GM18519 (cell line): ENCODE results near the gene CDK8.
"Not testable (repeated sequence)": the region's sequence is repeated elsewhere in the genome, so short reads cannot be mapped to it uniquely, and the experiment has no call there.

Experiments used
- ATAC-seq: cut with Tn5 transposase; IDR thresholded peaks from one replicate; pipeline ENCODE4 v1.9.1; 2021; ENCODE audit warnings: mild to moderate bottlenecking, moderate library complexity; ENCODE audit not compliant: unreplicated experiment, low FRiP score

Gene CDK8

DNA sequence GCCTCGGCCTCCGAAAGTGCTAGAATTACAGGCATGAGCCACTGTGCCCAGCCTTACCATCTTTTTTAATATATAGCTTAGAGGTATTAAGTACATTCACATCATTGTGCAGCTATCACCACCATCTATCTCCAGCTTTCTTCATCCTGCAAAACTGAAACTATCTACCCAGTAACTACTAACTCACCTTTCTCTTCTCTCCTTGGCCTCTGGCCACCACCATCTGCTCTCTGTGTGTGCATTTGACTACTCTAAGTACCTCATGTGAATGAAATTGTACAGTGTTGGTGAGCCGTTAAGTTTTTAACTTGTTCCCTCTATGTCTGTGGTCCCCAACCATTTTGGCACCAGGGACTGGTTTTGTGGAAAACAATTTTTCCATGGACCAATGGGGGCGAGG lies 56.1 kb downstream of the CDK8 start:
- no peak for ATAC-seq

DNA sequence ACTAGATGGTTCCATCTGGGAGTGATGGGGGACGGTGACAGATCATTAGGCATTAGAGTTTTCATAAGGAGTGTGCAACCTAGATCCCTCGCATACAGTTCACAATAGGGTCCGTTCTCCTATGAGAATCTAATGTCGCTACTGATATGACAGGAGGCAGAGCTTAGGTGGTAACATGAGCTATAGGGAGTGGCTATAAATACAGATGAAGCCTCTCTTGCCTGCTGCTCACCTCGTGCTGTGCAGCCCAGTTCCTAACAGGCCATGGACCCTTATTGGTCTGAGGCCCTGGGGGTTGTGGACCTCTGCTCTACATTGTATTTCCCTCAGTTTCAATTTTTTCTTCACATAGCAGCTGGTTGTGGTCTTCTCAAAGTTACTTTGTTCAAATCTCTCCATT lies 56.5 kb downstream of the CDK8 start:
- ATAC-seq: no peak

DNA sequence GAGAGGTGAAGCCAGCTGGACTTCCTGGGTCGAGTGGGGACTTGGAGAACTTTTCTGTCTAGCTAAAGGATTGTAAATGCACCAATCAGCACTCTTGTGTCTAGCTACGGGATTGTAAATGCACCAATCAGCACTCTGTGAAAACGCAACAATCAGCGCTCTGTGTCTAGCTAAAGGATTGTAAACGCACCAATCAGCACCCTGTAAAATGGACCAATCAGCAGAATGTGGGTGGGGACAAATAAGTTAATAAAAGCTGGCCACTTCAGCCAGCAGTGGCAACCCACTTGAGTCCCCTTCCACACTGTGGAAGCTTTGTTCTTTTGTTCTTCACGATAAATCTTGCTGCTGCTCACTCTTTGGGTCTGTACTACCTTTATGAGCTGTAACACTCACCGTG lies 58.1 kb downstream of the CDK8 start:
- not testable (repeated sequence) for ATAC-seq

DNA sequence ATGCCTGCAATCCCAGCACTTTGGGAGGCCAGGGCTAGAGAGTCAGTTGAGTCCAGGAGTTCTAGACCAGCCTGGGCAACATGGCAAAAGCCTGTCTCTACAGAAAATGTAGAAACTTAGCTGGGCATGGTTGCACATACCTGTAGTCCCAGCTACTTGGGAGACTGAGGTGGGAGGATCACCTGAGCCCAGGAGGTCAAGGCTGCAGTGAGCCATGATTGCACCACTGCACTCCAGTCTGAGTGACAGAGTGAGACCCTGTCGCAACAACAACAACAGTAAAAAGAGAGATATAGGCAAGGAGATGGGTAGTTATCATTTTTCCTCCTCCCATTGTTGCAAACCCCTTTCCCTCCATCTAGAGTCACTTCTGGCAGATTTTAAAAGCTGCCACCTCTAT lies 62.2 kb downstream of the CDK8 start:
- not testable (repeated sequence) for ATAC-seq

DNA sequence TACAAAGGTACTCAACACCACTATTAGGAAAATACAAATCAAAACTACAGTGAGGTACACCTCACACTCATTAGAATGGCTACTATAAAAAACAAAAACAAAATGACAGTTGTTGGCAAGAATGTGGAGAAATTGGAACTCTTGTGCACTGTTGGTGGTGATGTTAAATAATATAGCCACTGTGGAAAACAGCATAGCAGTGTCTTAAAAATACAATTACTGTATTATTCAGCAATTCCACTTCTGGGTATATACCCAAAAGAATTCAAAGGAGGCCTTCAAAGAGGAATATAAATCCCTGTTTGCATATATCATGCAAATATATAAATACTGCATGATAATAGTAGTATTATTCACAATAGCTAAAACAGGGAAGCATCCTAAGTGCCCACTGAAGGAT lies 66.8 kb downstream of the CDK8 start:
- no peak for ATAC-seq

DNA sequence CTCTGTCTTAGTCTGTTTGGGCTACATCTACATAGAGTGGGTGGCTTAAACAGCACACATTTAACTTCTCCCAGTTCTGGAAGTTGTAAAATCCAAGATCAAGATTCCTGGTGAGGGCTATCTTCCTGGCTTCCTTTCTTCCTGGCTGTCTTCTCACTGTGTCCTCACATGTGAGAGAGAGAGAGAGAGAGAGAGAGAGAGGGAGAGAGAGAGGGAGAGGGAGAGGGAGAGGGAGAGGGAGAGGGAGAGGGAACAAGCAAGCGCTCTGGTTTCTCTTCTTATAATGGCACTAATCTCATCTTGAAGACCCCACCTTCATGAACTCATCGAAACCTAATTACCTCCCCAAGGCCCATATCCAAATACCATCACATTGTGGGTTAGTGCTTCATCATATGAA lies 69.2 kb downstream of the CDK8 start:
- ATAC-seq: no peak

DNA sequence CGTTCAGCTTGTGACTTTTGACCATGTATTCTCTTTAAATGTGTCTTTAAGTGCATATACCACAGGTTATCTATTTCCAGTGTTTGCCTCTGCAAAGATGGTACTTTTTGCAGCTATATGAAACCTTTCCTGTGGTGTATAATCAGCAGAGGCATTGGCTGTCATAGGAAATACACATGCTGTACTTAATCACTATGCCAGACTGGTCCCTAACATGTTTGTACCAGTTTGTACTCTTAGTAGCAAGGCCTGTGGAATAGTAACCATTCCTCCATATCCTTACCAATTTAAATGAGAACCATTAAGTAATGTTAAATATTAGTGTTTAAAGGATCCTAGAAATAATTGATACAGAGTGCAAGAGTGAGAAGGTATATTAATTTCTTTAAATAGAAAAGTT lies 69.8 kb downstream of the CDK8 start:
- ATAC-seq: no peak

DNA sequence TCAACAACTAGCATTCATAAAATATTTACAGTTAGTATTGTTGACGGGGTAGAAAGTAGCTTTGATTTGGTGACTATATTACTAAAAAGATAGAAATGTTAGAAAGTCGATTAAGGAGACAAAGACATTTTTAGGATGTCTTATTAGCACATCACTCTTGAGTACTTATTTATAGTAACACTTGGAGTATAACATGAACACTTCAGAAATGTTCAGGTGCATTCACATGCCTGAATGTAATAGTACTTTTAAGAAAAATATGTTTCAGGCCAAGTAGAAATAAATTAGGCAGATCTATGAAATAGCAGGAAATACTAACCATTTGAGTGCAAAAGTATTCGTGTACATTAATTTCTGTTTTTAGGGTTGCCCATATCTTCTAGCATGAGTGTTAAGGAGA lies 70.4 kb downstream of the CDK8 start:
- ATAC-seq: no peak

DNA sequence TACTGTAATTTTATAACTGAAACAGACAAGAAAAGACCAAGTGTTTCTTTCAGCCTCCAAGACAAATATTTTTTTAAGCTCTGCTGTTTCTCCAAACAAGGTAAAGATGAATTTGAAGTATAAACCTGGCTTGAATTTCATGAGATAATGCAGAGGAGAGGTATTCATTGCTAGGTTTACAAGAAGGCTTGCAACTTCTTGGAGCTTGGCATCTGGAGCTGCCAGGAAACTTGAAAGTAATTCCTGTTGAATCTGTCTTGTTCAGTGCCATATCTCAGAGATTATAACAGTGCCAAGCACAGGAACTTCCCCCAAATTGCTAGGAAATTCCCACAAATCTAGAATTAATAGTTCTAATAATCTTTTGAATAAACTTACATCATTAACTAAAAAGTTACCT lies 70.9 kb downstream of the CDK8 start:
- no peak for ATAC-seq

DNA sequence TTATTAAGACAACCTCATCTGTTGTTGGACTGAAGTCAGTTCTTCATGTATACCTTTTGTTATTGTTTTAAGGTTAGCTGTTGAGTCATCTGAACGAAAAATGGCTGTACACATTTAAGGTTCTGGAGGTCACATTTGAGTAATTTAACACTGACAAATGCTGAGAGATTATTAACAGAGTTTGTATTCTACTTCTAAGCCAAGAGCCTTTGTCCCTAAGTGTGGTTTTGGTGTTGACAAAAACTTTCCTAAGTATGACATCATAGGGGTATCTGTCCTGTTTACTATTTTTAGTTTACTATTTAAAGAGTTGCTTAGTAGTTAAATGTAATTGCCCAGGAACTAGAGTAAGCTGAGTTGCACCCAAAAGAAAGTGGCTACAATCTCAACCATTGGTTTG lies 71.9 kb downstream of the CDK8 start:
- ATAC-seq: no peak

DNA sequence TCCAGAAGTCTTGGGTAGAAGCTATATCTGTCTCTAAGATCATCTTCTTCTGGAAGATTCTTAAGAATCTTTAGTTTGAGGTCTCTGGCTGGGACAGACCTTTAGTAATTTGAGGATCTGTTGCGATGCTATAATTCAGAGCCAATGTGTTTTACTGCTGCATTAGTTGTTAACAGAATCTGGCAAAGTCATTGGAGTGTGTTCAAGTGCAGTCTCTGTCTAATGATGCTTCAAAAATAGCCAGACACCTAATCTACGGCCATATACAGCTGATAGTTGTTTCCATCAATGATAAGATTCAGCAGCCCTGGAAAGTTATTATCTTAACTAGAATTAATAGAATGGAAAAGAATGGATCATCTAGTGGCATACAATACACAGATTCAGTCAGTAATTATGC lies 72.6 kb downstream of the CDK8 start:
- ATAC-seq: no peak

DNA sequence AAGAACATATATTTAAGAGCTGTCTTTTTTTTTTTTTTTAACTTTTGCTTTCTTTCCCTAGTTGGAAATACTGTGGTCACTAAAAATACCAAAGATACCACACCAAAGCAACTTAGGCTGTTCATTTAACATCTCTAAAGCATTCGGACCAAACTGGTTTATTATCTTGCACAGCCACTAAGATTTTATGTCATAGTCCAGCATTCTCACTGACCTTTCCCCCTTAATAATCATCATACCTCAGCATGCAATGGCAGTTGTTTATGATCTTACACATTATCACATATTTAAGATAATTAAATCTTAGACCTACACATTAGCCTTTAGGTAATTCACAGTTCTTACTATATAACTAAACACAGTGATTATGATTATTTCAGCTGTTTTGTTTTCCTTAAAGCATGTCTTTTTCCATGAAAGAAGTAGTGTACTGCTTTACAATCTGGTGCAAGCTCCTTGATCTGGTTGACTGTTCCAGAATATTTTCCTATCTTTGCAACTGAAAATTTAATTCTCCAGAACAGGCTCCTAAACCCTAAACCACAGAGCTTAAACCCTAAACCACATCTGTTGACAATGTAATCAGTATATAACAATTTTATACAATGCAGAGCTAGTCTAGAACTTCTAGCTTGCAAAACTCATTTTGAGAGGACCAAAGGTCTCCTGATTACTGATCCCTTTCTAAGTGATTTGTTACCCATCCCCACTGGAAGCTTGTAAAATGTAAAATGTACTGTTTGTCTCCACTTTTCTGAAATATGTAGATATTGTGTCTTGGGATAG lies 74.2 kb downstream of the CDK8 start:
- ATAC-seq: no peak

DNA sequence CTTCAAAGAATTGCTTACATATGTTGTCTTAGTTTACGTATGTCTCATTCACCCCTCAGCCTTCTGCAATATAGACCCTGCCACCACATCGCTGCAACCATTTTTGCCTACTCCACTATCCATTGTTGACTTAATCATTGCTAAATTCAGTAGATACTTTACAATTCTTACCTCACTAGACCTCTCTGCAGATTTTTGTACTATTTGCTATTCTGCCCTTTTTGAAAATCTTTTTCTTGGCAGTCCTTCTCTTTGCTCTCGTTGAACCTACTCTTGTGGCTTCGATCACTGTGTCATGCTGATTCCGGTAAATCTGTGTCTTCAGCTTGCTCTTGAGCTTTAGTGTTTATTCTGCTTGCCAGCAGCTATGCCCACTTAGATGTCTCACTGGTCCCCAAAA lies 81.2 kb downstream of the CDK8 start:
- no peak for ATAC-seq

DNA sequence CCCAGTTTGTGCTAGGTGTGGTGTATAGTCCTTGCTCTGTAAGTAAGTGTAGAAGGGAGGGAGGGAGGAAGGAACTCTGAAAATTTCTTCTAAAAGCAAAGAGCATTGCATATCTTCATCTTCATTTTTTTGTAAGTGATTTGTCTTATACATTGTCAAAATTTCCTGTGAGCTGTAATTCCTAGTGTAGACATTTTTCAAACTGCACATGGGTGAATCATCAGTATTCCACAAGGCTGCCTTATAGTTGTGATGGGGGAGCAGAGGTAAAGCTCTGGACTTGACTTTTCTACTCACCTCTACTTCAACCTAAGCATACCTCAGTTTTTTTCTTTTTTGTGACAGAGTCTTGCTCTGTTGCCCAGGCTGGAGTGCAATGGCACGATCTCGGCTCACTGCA lies 86.9 kb downstream of the CDK8 start:
- no peak for ATAC-seq

DNA sequence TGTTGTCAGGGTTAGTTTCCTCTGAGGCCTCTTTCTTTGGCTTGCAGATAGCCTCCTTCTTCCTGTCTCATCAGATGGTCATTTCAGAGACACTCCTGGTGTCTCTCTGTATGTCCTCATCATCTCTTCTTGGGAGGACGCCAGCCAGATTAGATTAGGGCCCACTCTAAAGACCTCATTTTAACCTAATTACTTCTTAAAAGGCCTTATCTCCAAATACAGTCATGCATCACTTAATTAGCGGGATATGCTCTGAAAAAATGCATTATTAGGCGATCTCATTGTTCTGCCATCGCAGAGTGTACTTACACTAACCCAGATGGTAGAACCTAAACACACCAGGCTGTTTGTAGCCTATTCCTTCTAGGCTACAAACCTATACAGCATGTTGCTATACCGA lies 89.0 kb downstream of the CDK8 start:
- no peak for ATAC-seq

DNA sequence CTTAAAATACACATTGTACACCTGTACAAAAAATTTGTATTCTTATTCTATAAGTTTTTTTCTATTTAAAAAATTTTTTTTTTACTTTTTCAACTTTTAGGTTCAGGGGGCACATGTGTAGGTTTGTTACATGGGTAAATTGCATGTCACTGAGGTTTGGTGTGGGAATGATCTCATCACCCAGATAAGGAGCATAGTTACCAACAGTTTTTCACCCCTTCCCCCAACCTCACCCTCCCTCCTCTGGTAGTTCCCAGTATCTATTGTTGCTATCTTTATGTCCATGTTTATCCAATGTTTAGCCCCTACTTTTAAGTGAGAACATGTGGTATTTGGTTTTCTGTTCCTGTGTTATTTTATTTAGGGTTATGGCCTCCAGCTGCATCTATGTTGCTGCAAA lies 89.9 kb downstream of the CDK8 start:
- no peak for ATAC-seq

DNA sequence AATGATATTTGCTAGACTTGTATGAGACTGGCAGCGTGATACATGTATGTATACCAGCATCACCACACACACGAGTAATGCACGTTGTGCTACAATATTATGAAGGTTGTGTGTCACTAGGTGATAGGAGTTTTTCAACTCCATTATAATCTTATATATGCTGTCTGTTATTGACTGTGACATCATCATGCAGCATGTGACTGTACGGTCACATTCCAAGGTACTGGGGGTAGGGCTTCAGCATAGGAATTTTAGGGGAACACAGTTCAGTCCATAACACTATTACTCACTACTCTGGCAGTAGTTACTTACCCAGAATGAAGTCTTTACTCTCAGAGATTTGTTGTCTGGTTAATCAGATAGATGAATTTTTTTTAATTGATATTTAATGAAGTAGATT lies 91.1 kb downstream of the CDK8 start:
- ATAC-seq: no peak

DNA sequence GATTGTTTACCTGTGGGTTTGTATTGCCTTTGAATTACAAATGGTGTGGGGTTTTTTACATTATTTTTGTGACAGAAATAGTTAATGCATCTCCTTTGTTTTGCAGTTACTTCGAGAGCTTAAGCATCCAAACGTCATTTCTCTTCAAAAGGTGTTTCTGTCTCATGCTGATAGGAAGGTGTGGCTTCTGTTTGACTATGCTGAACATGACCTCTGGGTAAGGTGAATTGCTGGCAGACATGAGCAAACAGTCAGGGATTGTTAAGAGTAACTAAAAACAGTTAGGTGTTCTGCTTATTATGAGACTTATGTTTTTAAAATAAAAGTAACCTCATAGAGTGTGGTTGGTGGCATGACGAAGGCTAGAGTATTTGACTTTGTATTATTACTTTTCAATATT lies 95.0 kb downstream of the CDK8 start:
- ATAC-seq: no peak

DNA sequence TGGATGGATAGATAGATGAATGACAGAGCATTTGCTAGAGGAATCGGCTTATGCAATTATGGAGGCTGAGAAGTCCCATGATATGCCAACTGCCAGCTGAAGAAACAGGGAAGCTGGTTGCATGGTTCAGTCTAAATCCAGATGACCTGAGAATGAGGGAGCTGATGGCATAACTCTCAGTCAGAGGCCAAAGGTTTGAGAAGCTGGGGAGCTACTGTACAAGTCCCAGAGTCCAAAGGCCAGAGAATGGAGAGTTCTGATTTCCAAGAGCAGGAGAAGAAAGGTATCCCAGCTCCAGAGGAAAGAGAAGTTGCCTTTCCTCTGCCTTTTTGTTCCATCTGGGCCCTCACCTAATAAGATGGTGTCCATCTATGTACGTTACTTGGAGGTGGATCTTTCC lies 108.3 kb downstream of the CDK8 start:
- ATAC-seq: no peak

DNA sequence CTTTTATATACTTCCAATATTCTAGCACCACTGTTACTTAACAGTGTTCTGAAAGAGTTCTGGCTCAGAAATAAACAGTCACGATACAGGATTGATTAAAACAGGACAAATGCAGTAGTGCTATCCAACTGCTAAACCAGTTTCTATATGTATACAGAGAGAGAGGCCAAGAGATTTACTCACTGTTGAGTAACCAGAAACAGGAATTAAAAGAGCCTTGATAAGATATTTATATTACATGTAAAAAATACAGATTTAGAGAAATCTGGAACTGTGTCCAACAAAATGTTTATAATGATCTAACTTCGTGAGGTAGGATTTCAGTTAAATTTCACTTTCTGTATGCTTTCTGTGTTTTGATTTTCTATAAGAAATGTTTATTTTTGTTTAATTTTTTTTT lies 116.6 kb downstream of the CDK8 start:
- ATAC-seq: no peak

DNA sequence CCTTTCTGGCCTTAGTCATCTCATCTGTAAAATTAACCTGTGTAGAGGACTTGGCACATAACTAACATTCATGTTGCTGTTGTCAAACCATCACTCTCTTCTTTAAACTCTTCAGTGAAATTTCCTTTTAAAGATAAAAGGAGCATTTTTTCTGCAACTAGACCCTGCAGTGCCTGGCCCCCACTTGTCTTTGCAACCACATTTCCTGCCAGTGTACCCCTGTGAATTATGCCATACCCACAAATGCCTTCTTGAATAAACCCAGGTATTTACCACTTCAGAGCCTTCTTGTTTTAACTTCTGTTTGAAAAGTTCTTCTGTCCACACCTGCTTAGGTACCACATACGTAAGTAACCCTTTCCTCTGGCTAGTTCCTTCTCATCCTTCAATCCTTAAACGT lies 118.8 kb downstream of the CDK8 start:
- ATAC-seq: no peak

DNA sequence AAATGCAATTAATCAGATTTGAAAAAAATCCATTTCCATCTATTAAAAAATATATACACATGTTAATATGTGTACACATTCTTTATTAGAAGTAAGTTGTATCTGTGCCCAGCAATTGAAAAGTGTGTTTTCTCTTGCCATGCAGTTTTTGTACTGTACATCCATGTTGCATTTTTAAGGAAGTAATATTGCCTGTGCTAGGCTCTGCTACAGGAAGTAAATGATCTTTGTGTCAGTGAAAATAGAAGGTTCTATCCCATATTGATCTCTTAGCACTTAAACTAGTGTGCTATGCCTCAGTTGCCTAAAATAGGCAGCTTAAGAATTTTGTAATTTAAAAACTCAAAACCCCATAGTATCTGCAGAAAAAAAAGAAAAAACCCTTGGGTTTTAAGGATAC lies 122.5 kb downstream of the CDK8 start:
- no peak for ATAC-seq

DNA sequence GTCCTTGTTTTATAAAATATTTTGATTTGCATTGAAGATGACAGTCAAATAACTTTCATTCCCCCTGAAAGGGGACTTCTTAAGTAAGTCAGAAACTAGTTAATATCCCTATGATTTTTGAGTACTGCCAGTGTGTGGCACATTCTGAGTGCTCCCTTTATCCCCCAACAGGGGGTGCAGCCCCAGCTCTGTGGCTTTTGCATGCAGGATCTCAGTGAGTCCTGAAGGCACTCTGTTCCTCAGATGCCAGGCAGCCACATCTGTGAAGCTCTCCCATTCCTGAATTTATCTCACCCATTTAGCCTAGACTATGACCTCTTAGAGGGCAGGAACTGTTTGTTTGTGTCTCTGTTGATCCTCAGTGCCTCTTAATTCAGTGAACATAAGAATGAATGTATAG lies 123.1 kb downstream of the CDK8 start:
- ATAC-seq: no peak
